ENCODE results near the gene PCYOX1L.

Gene PCYOX1L

GRCh38 chr5:149376104-149376503 lies 18.3 kb downstream of the PCYOX1L start:
- no peak for DNase-seq (ENCODE audit: low read depth)
- TF ChIP-seq CTCF (IDR thresholded peaks at IDR 0.05; ENCODE audit: insufficient read depth, low read depth, low read length, missing control alignments), result no peak

GRCh38 chr5:149376711-149377447 lies 19.0 kb downstream of the PCYOX1L start:
- DNase-seq (ENCODE audit: low read depth), result no peak
- H3K4me3 ChIP-seq (ENCODE audit: low read depth, low read length), result no peak overlapping the region
- TF ChIP-seq CTCF (IDR thresholded peaks at IDR 0.05; ENCODE audit: insufficient read depth, low read depth, low read length, missing control alignments), result no peak

More at GRCh38 chr5:149376104-149376503, 18.3 kb downstream of the PCYOX1L start:
- H3K4me3 ChIP-seq (ENCODE audit: low read depth, low read length), result no peak overlapping the region

GRCh38 chr5:149378241-149378820 lies 20.5 kb downstream of the PCYOX1L start:
- DNase-seq (ENCODE audit: low read depth), result no peak
- no peak overlapping the region for H3K4me3 ChIP-seq (ENCODE audit: low read depth, low read length)
- no peak for TF ChIP-seq CTCF (IDR thresholded peaks at IDR 0.05; ENCODE audit: insufficient read depth, low read depth, low read length, missing control alignments)

- no peak for DNase-seq (ENCODE audit: low read depth)
- no peak within 1 kb of the TSS for H3K4me3 ChIP-seq (ENCODE audit: low read depth, low read length)
- TF ChIP-seq CTCF (IDR thresholded peaks at IDR 0.05; ENCODE audit: insufficient read depth, low read depth, low read length, missing control alignments), result no peak
Observed at GRCh38 chr5:149379177-149379761, 21.4 kb downstream of the PCYOX1L start, which contains the start of gene IL17B. Gene IL17B (minus strand): TSS chr5:149379292. CDS start chr5:149379225, 67 bp downstream.

GRCh38 chr5:149379818-149380374 lies 22.1 kb downstream of the PCYOX1L start:
- no peak for TF ChIP-seq CTCF (IDR thresholded peaks at IDR 0.05; ENCODE audit: insufficient read depth, low read depth, low read length, missing control alignments)

GRCh38 chr5:149380466-149381121 lies 22.7 kb downstream of the PCYOX1L start:
- no peak for DNase-seq (ENCODE audit: low read depth)
- no peak for TF ChIP-seq CTCF (IDR thresholded peaks at IDR 0.05; ENCODE audit: insufficient read depth, low read depth, low read length, missing control alignments)
- no peak overlapping the region for H3K4me3 ChIP-seq (ENCODE audit: low read depth, low read length)

More at GRCh38 chr5:149379818-149380374, 22.1 kb downstream of the PCYOX1L start:
- DNase-seq (ENCODE audit: low read depth), result no peak
- H3K4me3 ChIP-seq (ENCODE audit: low read depth, low read length), result no peak overlapping the region

All from GM12865 (cell line).